ENCODE measurements around the gene DGUOK. TPM values are rescaled to one million over a fixed set of nuclear protein-coding genes. Genes with fewer than 3 reads are reported as not detected.

DGUOK gene
- total and polyA plus RNA-seq, 2 experiments from 2014 or later, result 68.4 to 287 TPM

DNA sequence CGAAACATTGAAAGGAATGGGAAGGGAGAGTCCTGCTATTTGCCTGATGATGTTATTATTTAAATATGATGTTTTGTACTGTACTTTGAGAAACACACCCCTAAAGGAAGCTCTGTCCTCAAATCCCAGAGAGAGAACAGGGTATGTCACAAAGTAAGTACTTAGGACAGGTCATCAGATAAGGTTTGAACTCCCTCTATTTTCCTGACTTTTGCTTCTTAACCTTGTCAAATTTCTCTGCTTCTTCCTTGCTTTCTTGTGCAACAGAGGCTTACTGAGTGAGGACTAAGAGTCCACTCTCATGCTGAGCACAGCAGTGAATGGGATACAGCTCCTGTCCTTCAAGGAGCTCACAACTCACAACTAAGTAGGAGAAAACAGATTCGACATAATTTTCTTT, 3.7 kb downstream of the DGUOK start:
- H3K4me1 Mint-ChIP-seq, result peaks cover 23% of the 10 kb centered on the region
- peaks cover under 1% of the 10 kb centered on the region; the same call in 1 of the 2 replicates for H3F3A ChIP-seq (replicated peaks; ENCODE audit: low read depth)
- H3K36me3 ChIP-seq (ENCODE audit: insufficient read depth), result no peaks in the 10 kb centered on the region; the same call in 1 of the 2 replicates
- H2AFZ ChIP-seq, result no peak overlapping the region
- H3K4me3 ChIP-seq, result no peak overlapping the region
- no peak overlapping the region for H3K27ac Mint-ChIP-seq
- no peak for DNase-seq (ENCODE audit: low spot score)
- no peak for ATAC-seq
- no peak overlapping the region for H3K4me2 ChIP-seq
- no peaks in the 10 kb centered on the region for H3K9me2 ChIP-seq (ENCODE audit: insufficient read depth)
- no peak overlapping the region for H3K4me3 Mint-ChIP-seq
- H3K36me3 Mint-ChIP-seq (ENCODE audit: low read depth), result peaks cover 11% of the 10 kb centered on the region
- no peaks in the 10 kb centered on the region for H3K27me3 ChIP-seq (ENCODE audit: insufficient read depth)
- no peaks in the 10 kb centered on the region for H3K9me3 Mint-ChIP-seq
- TF ChIP-seq ZNF331 (CRISPR knock-in tag; IDR thresholded peaks at IDR 0.05; ENCODE audit: low read depth) (no peak), ZNF114 (CRISPR knock-in tag; IDR thresholded peaks at IDR 0.05) (no peak), EZH2 (IDR thresholded peaks at IDR 0.05; ENCODE audit: low read depth, unreplicated experiment) (no peak), JUNB (IDR thresholded peaks at IDR 0.05; ENCODE audit: unreplicated experiment) (no peak), CTCF (conservative IDR thresholded peaks at IDR 0.05; ENCODE audit: low read depth in 2 of 2) (no peak), REST (IDR thresholded peaks at IDR 0.05; ENCODE audit: unreplicated experiment) (no peak), POLR2AphosphoS5 (IDR thresholded peaks at IDR 0.05; ENCODE audit: low read depth) (no peak), STAT1 (IDR thresholded peaks at IDR 0.05; ENCODE audit: unreplicated experiment) (no peak)
- TF ChIP-seq, protein P1, sequence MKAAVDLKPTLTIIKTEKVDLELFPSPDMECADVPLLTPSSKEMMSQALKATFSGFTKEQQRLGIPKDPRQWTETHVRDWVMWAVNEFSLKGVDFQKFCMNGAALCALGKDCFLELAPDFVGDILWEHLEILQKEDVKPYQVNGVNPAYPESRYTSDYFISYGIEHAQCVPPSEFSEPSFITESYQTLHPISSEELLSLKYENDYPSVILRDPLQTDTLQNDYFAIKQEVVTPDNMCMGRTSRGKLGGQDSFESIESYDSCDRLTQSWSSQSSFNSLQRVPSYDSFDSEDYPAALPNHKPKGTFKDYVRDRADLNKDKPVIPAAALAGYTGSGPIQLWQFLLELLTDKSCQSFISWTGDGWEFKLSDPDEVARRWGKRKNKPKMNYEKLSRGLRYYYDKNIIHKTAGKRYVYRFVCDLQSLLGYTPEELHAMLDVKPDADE (IDR thresholded peaks at IDR 0.05), result no peak
- TF ChIP-seq, protein P2, sequence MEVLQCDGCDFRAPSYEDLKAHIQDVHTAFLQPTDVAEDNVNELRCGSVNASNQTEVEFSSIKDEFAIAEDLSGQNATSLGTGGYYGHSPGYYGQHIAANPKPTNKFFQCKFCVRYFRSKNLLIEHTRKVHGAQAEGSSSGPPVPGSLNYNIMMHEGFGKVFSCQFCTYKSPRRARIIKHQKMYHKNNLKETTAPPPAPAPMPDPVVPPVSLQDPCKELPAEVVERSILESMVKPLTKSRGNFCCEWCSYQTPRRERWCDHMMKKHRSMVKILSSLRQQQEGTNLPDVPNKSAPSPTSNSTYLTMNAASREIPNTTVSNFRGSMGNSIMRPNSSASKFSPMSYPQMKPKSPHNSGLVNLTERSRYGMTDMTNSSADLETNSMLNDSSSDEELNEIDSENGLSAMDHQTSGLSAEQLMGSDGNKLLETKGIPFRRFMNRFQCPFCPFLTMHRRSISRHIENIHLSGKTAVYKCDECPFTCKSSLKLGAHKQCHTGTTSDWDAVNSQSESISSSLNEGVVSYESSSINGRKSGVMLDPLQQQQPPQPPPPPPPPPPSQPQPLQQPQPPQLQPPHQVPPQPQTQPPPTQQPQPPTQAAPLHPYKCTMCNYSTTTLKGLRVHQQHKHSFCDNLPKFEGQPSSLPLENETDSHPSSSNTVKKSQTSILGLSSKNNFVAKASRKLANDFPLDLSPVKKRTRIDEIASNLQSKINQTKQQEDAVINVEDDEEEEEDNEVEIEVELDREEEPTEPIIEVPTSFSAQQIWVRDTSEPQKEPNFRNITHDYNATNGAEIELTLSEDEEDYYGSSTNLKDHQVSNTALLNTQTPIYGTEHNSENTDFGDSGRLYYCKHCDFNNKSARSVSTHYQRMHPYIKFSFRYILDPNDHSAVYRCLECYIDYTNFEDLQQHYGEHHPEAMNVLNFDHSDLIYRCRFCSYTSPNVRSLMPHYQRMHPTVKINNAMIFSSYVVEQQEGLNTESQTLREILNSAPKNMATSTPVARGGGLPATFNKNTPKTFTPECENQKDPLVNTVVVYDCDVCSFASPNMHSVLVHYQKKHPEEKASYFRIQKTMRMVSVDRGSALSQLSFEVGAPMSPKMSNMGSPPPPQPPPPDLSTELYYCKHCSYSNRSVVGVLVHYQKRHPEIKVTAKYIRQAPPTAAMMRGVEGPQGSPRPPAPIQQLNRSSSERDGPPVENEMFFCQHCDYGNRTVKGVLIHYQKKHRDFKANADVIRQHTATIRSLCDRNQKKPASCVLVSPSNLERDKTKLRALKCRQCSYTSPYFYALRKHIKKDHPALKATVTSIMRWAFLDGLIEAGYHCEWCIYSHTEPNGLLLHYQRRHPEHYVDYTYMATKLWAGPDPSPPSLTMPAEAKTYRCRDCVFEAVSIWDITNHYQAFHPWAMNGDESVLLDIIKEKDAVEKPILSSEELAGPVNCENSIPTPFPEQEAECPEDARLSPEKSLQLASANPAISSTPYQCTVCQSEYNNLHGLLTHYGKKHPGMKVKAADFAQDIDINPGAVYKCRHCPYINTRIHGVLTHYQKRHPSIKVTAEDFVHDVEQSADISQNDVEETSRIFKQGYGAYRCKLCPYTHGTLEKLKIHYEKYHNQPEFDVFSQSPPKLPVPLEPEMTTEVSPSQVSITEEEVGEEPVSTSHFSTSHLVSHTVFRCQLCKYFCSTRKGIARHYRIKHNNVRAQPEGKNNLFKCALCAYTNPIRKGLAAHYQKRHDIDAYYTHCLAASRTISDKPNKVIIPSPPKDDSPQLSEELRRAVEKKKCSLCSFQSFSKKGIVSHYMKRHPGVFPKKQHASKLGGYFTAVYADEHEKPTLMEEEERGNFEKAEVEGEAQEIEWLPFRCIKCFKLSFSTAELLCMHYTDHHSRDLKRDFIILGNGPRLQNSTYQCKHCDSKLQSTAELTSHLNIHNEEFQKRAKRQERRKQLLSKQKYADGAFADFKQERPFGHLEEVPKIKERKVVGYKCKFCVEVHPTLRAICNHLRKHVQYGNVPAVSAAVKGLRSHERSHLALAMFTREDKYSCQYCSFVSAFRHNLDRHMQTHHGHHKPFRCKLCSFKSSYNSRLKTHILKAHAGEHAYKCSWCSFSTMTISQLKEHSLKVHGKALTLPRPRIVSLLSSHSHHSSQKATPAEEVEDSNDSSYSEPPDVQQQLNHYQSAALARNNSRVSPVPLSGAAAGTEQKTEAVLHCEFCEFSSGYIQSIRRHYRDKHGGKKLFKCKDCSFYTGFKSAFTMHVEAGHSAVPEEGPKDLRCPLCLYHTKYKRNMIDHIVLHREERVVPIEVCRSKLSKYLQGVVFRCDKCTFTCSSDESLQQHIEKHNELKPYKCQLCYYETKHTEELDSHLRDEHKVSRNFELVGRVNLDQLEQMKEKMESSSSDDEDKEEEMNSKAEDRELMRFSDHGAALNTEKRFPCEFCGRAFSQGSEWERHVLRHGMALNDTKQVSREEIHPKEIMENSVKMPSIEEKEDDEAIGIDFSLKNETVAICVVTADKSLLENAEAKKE (CRISPR knock-in tag; IDR thresholded peaks at IDR 0.05), result no peak
- no peak overlapping the region; the same call in 1 of the 2 replicates for H3K27ac ChIP-seq (ENCODE audit: low read depth)
- peaks cover 2% of the 10 kb centered on the region for H3K27me3 Mint-ChIP-seq (ENCODE audit: insufficient read depth, low read depth, poor library complexity)
- peaks cover 48% of the 10 kb centered on the region for H4K20me1 ChIP-seq (replicated peaks; ENCODE audit: insufficient read depth)
- peaks cover 85% of the 10 kb centered on the region for H3K79me2 ChIP-seq (replicated peaks; ENCODE audit: insufficient read depth)
- H3K4me1 ChIP-seq (ENCODE audit: insufficient read depth), result peaks cover 15% of the 10 kb centered on the region

Measured in GM23338 (cell line).